GM12873 (cell line): ENCODE data around the gene NTM.

Experiments used
- TF ChIP-seq, protein P1 (sequence below): IDR thresholded peaks from 2 replicates; pipeline ENCODE4 v1.5.1; 2012; ENCODE audit warnings: low read depth, mild to moderate bottlenecking, moderate library complexity, low read length, control low read depth; ENCODE audit not compliant: insufficient read depth; ENCODE audit errors: missing control alignments

Gene NTM

GRCh38 chr11:132237781-132238180 lies 867.4 kb downstream of the NTM start:
- TF ChIP-seq, protein P1, sequence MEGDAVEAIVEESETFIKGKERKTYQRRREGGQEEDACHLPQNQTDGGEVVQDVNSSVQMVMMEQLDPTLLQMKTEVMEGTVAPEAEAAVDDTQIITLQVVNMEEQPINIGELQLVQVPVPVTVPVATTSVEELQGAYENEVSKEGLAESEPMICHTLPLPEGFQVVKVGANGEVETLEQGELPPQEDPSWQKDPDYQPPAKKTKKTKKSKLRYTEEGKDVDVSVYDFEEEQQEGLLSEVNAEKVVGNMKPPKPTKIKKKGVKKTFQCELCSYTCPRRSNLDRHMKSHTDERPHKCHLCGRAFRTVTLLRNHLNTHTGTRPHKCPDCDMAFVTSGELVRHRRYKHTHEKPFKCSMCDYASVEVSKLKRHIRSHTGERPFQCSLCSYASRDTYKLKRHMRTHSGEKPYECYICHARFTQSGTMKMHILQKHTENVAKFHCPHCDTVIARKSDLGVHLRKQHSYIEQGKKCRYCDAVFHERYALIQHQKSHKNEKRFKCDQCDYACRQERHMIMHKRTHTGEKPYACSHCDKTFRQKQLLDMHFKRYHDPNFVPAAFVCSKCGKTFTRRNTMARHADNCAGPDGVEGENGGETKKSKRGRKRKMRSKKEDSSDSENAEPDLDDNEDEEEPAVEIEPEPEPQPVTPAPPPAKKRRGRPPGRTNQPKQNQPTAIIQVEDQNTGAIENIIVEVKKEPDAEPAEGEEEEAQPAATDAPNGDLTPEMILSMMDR, result no peak

DNA sequence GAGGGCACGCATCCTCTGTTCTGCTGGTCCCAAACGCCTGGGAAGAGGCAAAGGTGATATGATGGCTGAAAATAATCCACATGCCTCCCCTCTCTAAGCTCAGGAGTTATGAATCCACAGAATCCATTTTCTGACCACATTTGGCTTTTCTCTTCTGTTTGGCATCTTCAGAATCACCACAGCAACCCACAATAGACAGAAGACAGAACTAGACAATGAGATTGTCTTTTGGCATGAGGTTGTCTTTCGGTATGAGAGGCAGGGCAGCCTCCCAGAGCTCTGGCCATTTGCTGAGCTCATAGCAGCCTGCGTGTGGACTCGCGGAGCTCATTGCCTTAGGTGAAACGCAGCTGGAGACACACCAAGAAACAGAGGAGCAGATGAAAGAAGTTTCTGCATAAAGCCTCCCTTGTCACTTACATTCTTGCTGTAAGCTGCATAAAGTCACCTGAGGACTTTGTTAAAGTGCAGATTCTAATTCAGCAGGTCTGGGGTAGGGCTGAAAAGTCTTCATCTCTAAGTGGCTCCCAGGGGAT lies 868.0 kb downstream of the NTM start:
- TF ChIP-seq, protein P1, result no peak

DNA sequence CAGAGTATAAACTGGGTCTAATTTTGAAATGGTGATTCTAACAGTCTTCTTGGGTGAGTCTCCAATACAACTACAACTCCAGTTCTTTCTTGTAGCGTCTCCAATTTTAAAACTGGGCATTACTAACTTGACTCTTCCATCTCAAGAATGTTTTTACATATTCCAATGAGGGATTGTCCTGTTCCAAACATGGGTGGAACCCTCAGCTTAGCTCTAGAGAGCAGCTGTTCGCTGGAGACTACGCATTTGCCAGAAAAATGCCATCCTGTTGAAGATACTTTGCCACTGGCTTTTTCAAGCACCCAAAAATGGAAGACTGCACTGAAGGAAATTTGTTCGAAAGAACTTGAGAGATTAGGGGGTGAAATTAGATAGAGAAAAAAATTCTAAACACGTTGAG lies 870.0 kb downstream of the NTM start:
- TF ChIP-seq, protein P1, result no peak

DNA sequence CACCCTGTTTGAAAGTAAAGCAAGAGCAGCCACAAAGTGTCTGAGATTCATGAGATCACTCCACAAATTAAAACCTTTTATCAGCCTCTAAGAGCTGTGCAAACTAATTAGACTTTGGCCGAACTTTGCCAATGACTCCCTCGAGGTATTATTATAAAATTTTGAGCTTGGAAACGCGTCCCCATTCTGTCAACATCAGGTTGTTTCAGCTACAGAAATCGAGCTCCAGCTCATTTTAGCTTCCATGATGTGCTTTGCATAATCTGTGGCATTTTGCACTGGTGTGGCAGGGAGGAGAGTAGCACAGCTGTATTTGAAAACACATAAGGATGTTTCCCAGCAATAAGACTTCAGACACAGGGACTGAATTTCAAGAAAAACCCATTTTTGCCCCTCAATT lies 872.2 kb downstream of the NTM start:
- TF ChIP-seq, protein P1, result no peak

DNA sequence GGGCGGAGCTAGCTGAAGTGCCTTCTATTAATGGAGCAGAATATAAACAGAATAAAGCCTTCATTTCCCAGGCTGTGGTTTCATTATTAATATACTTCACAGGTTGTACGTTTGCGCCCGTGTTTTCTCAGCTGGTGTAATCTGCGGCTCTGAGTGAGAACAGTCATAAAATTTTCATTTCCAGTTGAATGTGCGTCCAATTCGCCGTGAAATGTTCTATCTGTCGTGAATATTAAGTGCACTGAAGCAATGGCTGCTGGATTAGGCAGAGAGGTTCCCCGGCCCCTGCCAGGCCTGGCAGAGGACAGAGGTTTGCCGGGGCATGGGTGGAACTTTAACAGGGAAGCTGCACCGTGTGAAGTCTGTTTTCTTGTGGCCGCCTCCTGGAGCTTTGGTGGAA lies 874.4 kb downstream of the NTM start:
- TF ChIP-seq, protein P1, result no peak

GRCh38 chr11:132245403-132246385 lies 875.3 kb downstream of the NTM start:
- TF ChIP-seq, protein P1, result no peak

DNA sequence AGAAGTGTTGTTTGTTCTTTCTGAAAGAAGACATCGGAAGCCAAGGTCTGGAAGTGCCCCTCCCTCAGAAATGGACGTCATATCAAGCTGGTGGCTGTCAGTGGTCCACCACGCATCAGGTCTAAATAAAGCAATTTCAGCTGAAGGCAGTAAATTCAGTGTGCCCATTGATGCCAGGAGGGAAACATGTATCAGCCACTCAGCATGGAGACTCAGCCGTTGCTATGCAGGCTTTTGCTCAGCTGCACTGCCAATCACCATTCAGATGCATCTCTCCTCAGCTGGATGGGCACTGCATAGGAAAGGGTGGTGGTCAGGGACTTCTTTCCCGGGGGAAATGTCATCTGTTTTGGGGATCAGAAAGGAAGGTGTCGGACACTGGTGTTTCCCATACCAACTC lies 878.2 kb downstream of the NTM start:
- TF ChIP-seq, protein P1, result no peak
